Progenitor cell of endocrine pancreas (in vitro differentiated cells): ENCODE data around the gene HIC1. TPM values are rescaled to one million over a fixed set of nuclear protein-coding genes. Genes with fewer than 3 reads are reported as not detected.

Source experiments
- DNase-seq: peaks from one replicate; pipeline ENCODE4 v3.0.0; 2021; ENCODE audit warnings: low spot score; ENCODE audit not compliant: unreplicated experiment
- H3K27ac Mint-ChIP-seq: 2 replicates; pipeline ENCODE4 v1.8.0; 2021; ENCODE audit warnings: mild to moderate bottlenecking, moderate library complexity, mixed read lengths
- H3K27me3 Mint-ChIP-seq: 2 replicates; pipeline ENCODE4 v1.8.0; 2021; ENCODE audit warnings: mixed read lengths
- H3K36me3 Mint-ChIP-seq: 2 replicates; pipeline ENCODE4 v1.8.0; 2022; ENCODE audit warnings: mixed read lengths; ENCODE audit not compliant: insufficient read depth
- H3K4me1 Mint-ChIP-seq: 2 replicates; pipeline ENCODE4 v1.8.0; 2021; ENCODE audit warnings: low read depth, mixed read lengths
- H3K4me3 Mint-ChIP-seq: 2 replicates; pipeline ENCODE4 v1.8.0; 2021; ENCODE audit warnings: low read depth, mild to moderate bottlenecking, moderate library complexity, mixed read lengths
- H3K9me3 Mint-ChIP-seq: 2 replicates; pipeline ENCODE4 v1.8.0; 2021; ENCODE audit warnings: low read depth, mixed read lengths
- CTCF ChIP-seq: fragments of 200-600 bp; sonication (generic); IDR thresholded peaks from one replicate; pipeline ENCODE4 v1.5.0; 2021; ENCODE audit warnings: antibody characterized with exemption, mild to moderate bottlenecking; ENCODE audit not compliant: unreplicated experiment
- total RNA-seq: library from RNA; stranded (reverse); gene quantifications from 2 replicates; pipeline ENCODE4 v1.2.1, GENCODE V29; 2021

Gene HIC1
- total RNA-seq, 1 donor from 2014 or later, result 0.86 TPM

GRCh38 chr17:2064980-2065785, 10.3 kb downstream of the HIC1 start:
- DNase-seq, result no peak
- Mint-ChIP-seq H3K27ac (no peak overlapping the region), H3K36me3 (peaks cover 30% of the 10 kb centered on the region), H3K4me3 (no peak overlapping the region), H3K4me1 (no peaks in the 10 kb centered on the region), H3K9me3 (no peaks in the 10 kb centered on the region), H3K27me3 (peaks cover 20% of the 10 kb centered on the region)
- peak; percentile 43 for TF ChIP-seq CTCF

- Mint-ChIP-seq H3K36me3 (peaks cover 22% of the 10 kb centered on the region), H3K27me3 (peaks cover 12% of the 10 kb centered on the region), H3K4me1 (no peaks in the 10 kb centered on the region), H3K4me3 (no peak overlapping the region), H3K9me3 (no peaks in the 10 kb centered on the region), H3K27ac (no peak overlapping the region)
- no peak for DNase-seq
- no peak for TF ChIP-seq CTCF
These were observed 11.1 kb downstream of the HIC1 start for GRCh38 chr17:2065949-2066400.

- no peak for TF ChIP-seq CTCF
- no peak for DNase-seq
- H3K27ac Mint-ChIP-seq, result no peak overlapping the region
- H3K36me3 Mint-ChIP-seq, result peaks cover 15% of the 10 kb centered on the region
- H3K4me1 Mint-ChIP-seq, result no peaks in the 10 kb centered on the region
- no peaks in the 10 kb centered on the region for H3K9me3 Mint-ChIP-seq
- H3K4me3 Mint-ChIP-seq, result no peak overlapping the region
- H3K27me3 Mint-ChIP-seq, result peaks cover 5% of the 10 kb centered on the region
These were observed 12.2 kb downstream of the HIC1 start for GRCh38 chr17:2067048-2067561.

- Mint-ChIP-seq H3K4me3 (no peak overlapping the region), H3K4me1 (no peaks in the 10 kb centered on the region), H3K27me3 (no peaks in the 10 kb centered on the region), H3K36me3 (peaks cover 14% of the 10 kb centered on the region), H3K9me3 (no peaks in the 10 kb centered on the region), H3K27ac (no peak overlapping the region)
- DNase-seq, result no peak
- no peak for TF ChIP-seq CTCF
These were observed 12.7 kb downstream of the HIC1 start for GRCh38 chr17:2067608-2068024.

- Mint-ChIP-seq H3K27me3 (no peaks in the 10 kb centered on the region), H3K4me1 (no peaks in the 10 kb centered on the region), H3K36me3 (peaks cover 15% of the 10 kb centered on the region), H3K9me3 (no peaks in the 10 kb centered on the region), H3K27ac (no peak overlapping the region), H3K4me3 (no peak overlapping the region)
- no peak for DNase-seq
- no peak for TF ChIP-seq CTCF
These were observed 13.2 kb downstream of the HIC1 start for GRCh38 chr17:2068031-2068518.
